ENCODE data around the gene TMEM255B. TPM values are rescaled to one million over a fixed set of nuclear protein-coding genes. Genes with fewer than 3 reads are reported as not detected.
"Not testable (repeated sequence)": the region's sequence is repeated elsewhere in the genome, so short reads cannot be mapped to it uniquely, and the experiment has no call there.

Gene TMEM255B
- total and polyA plus RNA-seq, 5 donors from 2014 or later = 0.02 to 1.3 (median 0.11) TPM; not detected in 1

DNA sequence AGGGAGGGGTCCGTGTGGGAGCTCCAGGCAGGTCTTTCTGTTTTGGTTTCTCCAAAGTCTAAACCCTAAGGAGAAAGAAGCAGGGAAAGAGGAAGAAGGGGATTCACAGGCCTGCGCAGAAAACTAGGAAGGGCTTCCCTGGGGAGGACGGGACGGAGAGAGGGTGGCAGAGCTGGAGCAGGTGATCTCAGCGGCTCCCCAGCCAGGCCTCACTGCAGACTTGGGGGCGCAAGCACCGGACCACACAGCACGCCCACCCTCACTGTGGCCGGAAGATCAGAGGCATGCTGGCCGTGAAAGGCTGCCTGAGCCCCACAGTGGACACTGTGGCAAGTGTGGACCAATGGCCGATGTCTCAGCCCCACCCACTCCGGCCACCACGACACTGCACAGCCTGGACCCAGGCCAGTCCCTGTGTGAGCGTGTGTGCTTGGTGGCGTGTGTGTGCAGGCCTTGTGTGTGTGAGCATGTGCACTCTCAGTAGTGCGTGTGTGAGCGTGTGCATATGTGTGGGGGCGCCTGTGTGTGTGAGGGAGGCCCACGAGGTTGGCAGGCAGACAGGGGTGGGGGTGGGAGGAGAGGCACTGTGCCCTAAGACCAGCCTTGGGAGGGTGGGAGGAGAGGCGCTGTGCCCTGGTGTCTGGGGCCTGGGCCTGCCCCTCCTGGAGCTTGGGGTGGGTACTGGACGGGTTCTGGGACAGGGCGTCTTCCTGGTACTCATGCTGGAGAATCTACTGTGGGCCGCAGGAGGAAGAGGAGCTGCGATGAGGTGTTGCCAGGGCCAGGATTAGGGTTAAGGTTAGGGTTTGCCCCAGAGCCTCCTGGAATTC lies 15.4 kb upstream of the TMEM255B start:
- no peaks in the 10 kb centered on the region for H3K9me3 ChIP-seq (ENCODE audit: control insufficient read depth in 2 of 2, low read length in 2 of 2)
- Mint-ChIP-seq H3K27ac (peak overlapping the region in 1 of 3 donors; percentile 46), H3K27me3 (peaks cover 18% of the 10 kb centered on the region), H3K4me1 (peaks cover 0 to 13% (median 7%) of the 10 kb centered on the region in 4 donors), H3K9me3 (no peaks in the 10 kb centered on the region), H3K36me3 (no peaks in the 10 kb centered on the region), H3K4me3 (no peak overlapping the region)
- no peak overlapping the region for H3K4me3 ChIP-seq (ENCODE audit: low read depth, low read length)
- no peak for ATAC-seq (ENCODE audit: low read depth in 2 of 2)
- H3K27me3 ChIP-seq (ENCODE audit: control insufficient read depth, insufficient read depth, low read length) = peaks cover 2% of the 10 kb centered on the region
- H3K36me3 ChIP-seq (ENCODE audit: control insufficient read depth, insufficient read depth, low read length) = no peaks in the 10 kb centered on the region
- H3K4me1 ChIP-seq (ENCODE audit: control insufficient read depth, insufficient read depth, low read length, poor library complexity, severe bottlenecking) = peaks cover 7% of the 10 kb centered on the region
- H3K27ac ChIP-seq (ENCODE audit: insufficient read depth, low read length, poor library complexity, severe bottlenecking) = no peak overlapping the region
- no peak for DNase-seq

GRCh38 chr13:113744197-113745000 lies 14.6 kb upstream of the TMEM255B start:
- H3K27ac ChIP-seq (ENCODE audit: insufficient read depth, low read length, poor library complexity, severe bottlenecking) = no peak overlapping the region
- ATAC-seq (ENCODE audit: low read depth in 2 of 2) (no peak), DNase-seq (no peak)
- H3K36me3 ChIP-seq (ENCODE audit: control insufficient read depth, insufficient read depth, low read length) = no peaks in the 10 kb centered on the region
- H3K4me1 Mint-ChIP-seq = peaks cover 0 to 13% (median 7%) of the 10 kb centered on the region in 4 donors
- no peaks in the 10 kb centered on the region for H3K9me3 ChIP-seq (ENCODE audit: control insufficient read depth in 2 of 2, low read length in 2 of 2)
- no peak overlapping the region for H3K4me3 Mint-ChIP-seq
- no peak overlapping the region for H3K27ac Mint-ChIP-seq
- H3K27me3 ChIP-seq (ENCODE audit: control insufficient read depth, insufficient read depth, low read length) = peaks cover 2% of the 10 kb centered on the region
- H3K27me3 Mint-ChIP-seq = peaks cover 18% of the 10 kb centered on the region
- H3K9me3 Mint-ChIP-seq = no peaks in the 10 kb centered on the region
- peaks cover 7% of the 10 kb centered on the region for H3K4me1 ChIP-seq (ENCODE audit: control insufficient read depth, insufficient read depth, low read length, poor library complexity, severe bottlenecking)
- H3K36me3 Mint-ChIP-seq = no peaks in the 10 kb centered on the region
- no peak overlapping the region for H3K4me3 ChIP-seq (ENCODE audit: low read depth, low read length)

DNA sequence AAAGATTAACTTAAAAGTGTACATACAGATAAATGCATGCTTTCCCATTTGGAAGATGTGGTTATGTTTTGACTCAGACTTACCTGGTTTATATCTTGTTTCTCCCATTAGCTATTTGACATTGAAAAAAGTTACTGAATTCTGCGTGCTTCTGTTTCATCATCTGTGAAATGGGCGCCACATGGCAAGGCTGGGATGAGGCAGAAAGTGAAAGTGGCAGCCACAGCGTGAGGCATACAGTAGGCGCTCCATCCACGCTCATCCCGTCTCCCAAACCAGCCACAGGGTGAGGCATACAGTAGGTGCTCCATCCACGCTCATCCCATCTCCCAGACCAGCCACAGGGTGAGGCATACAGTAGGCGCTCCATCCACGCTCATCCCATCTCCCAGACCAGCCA lies 14.0 kb upstream of the TMEM255B start:
- H3K27me3 Mint-ChIP-seq = peaks cover 18% of the 10 kb centered on the region
- peaks cover 0 to 13% (median 7%) of the 10 kb centered on the region in 4 donors for H3K4me1 Mint-ChIP-seq
- H3K4me3 Mint-ChIP-seq = no peak overlapping the region
- no peaks in the 10 kb centered on the region for H3K9me3 ChIP-seq (ENCODE audit: control insufficient read depth in 2 of 2, low read length in 2 of 2)
- H3K36me3 Mint-ChIP-seq = no peaks in the 10 kb centered on the region
- no peaks in the 10 kb centered on the region for H3K36me3 ChIP-seq (ENCODE audit: control insufficient read depth, insufficient read depth, low read length)
- H3K4me3 ChIP-seq (ENCODE audit: low read depth, low read length) = no peak overlapping the region
- H3K4me1 ChIP-seq (ENCODE audit: control insufficient read depth, insufficient read depth, low read length, poor library complexity, severe bottlenecking) = peaks cover 7% of the 10 kb centered on the region
- H3K27me3 ChIP-seq (ENCODE audit: control insufficient read depth, insufficient read depth, low read length) = peaks cover 2% of the 10 kb centered on the region
- H3K9me3 Mint-ChIP-seq = no peaks in the 10 kb centered on the region
- DNase-seq (no peak), ATAC-seq (ENCODE audit: low read depth in 2 of 2) (no peak)
- H3K27ac ChIP-seq (ENCODE audit: insufficient read depth, low read length, poor library complexity, severe bottlenecking) = no peak overlapping the region
- H3K27ac Mint-ChIP-seq = no peak overlapping the region

- not testable (repeated sequence) for H3K27ac Mint-ChIP-seq, DNase-seq
Measured at GRCh38 chr13:113745500-113746142, 13.4 kb upstream of the TMEM255B start.

DNA sequence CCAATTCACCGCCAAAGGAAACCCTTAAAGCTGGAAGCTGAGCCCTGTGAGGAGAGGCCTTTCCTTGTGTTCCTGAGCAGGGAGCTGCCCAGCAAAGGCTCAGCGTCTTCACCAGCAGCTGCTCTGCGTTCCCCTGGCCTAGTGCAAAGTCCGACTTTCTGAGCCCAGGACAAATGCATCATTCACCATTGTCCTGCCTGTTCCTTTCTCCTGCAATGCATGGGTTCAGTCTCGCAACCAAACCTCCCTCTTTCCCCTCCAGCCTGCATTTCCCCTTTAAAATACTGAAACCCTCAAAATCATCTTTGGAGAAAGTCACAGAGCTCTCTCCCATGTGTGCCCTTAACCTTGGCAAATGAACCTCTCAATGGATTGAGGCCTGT lies 12.9 kb upstream of the TMEM255B start:
- H3K9me3 Mint-ChIP-seq = peaks cover 0 to 3% (median 0%) of the 10 kb centered on the region in 7 donors
- DNase-seq (no peak), ATAC-seq (ENCODE audit: low read depth in 2 of 2) (no peak)
- no peak overlapping the region for H3K27ac Mint-ChIP-seq
- Histone ChIP-seq H3K27me3 (ENCODE audit: control insufficient read depth, insufficient read depth, low read length) (peaks cover 2% of the 10 kb centered on the region), H3K4me1 (ENCODE audit: control insufficient read depth, insufficient read depth, low read length, poor library complexity, severe bottlenecking) (peaks cover 7% of the 10 kb centered on the region), H3K9me3 (ENCODE audit: control insufficient read depth in 2 of 2, low read length in 2 of 2) (no peaks in the 10 kb centered on the region), H3K4me3 (ENCODE audit: low read depth, low read length) (no peak overlapping the region), H3K27ac (ENCODE audit: insufficient read depth, low read length, poor library complexity, severe bottlenecking) (no peak overlapping the region), H3K36me3 (ENCODE audit: control insufficient read depth, insufficient read depth, low read length) (no peaks in the 10 kb centered on the region)
- no peaks in the 10 kb centered on the region for H3K36me3 Mint-ChIP-seq
- H3K27me3 Mint-ChIP-seq = peaks cover 18% of the 10 kb centered on the region
- peaks cover 0 to 13% (median 8%) of the 10 kb centered on the region in 4 donors for H3K4me1 Mint-ChIP-seq
- no peak overlapping the region for H3K4me3 Mint-ChIP-seq

More at GRCh38 chr13:113745500-113746142, 13.4 kb upstream of the TMEM255B start:
- not testable (repeated sequence) for H3K27ac ChIP-seq (ENCODE audit: insufficient read depth, low read length, poor library complexity, severe bottlenecking); H3K9me3 ChIP-seq (ENCODE audit: control insufficient read depth in 2 of 2, low read length in 2 of 2); H3K9me3 Mint-ChIP-seq; H3K36me3 Mint-ChIP-seq; H3K4me3 ChIP-seq (ENCODE audit: low read depth, low read length); H3K36me3 ChIP-seq (ENCODE audit: control insufficient read depth, insufficient read depth, low read length); ATAC-seq (ENCODE audit: low read depth in 2 of 2); H3K4me1 ChIP-seq (ENCODE audit: control insufficient read depth, insufficient read depth, low read length, poor library complexity, severe bottlenecking); H3K4me3 Mint-ChIP-seq; H3K27me3 ChIP-seq (ENCODE audit: control insufficient read depth, insufficient read depth, low read length)
- Mint-ChIP-seq H3K27me3 (peaks cover 18% of the 10 kb centered on the region), H3K4me1 (peaks cover 0 to 13% (median 7%) of the 10 kb centered on the region in 4 donors)

DNA sequence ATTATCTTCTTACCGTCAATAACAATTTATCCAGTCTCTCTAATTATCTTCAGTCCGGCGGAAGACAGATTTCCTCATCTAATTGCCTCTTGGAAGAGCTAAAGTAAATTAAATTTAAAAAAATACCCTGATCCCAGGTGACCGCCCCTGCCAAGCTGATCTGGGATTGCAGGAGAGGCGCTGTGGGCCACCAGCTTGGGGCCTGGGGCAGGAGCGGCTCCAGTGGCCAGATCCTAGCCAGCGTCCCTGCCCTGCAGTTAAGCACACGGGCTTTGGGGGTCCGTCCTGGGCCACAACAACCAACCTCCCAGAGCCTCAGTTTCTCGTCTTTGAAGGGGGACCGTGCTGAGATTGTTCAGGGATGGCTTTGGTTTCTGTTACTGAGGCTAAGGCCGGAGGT lies 12.4 kb upstream of the TMEM255B start:
- Mint-ChIP-seq H3K27ac (no peak overlapping the region), H3K9me3 (peaks cover 0 to 3% (median 0%) of the 10 kb centered on the region in 7 donors), H3K4me1 (peaks cover 0 to 8% (median 4%) of the 10 kb centered on the region in 4 donors), H3K36me3 (no peaks in the 10 kb centered on the region), H3K27me3 (peaks cover 13% of the 10 kb centered on the region), H3K4me3 (no peak overlapping the region)
- no peaks in the 10 kb centered on the region for H3K9me3 ChIP-seq (ENCODE audit: control insufficient read depth in 2 of 2, low read length in 2 of 2)
- no peak for DNase-seq
- no peak overlapping the region for H3K27ac ChIP-seq (ENCODE audit: insufficient read depth, low read length, poor library complexity, severe bottlenecking)
- H3K4me1 ChIP-seq (ENCODE audit: control insufficient read depth, insufficient read depth, low read length, poor library complexity, severe bottlenecking) = peaks cover 6% of the 10 kb centered on the region
- no peak for ATAC-seq (ENCODE audit: low read depth in 2 of 2)
- H3K27me3 ChIP-seq (ENCODE audit: control insufficient read depth, insufficient read depth, low read length) = no peaks in the 10 kb centered on the region
- H3K36me3 ChIP-seq (ENCODE audit: control insufficient read depth, insufficient read depth, low read length) = no peaks in the 10 kb centered on the region
- no peak overlapping the region for H3K4me3 ChIP-seq (ENCODE audit: low read depth, low read length)

GRCh38 chr13:113747291-113747833 lies 11.7 kb upstream of the TMEM255B start:
- no peaks in the 10 kb centered on the region for H3K9me3 ChIP-seq (ENCODE audit: control insufficient read depth in 2 of 2, low read length in 2 of 2)
- DNase-seq = no peak
- H3K27me3 ChIP-seq (ENCODE audit: control insufficient read depth, insufficient read depth, low read length) = no peaks in the 10 kb centered on the region
- H3K27ac ChIP-seq (ENCODE audit: insufficient read depth, low read length, poor library complexity, severe bottlenecking) = no peak overlapping the region
- no peak overlapping the region for H3K4me3 Mint-ChIP-seq
- H3K36me3 ChIP-seq (ENCODE audit: control insufficient read depth, insufficient read depth, low read length) = no peaks in the 10 kb centered on the region
- ATAC-seq (ENCODE audit: low read depth in 2 of 2) = no peak
- peaks cover 0 to 6% (median under 1%) of the 10 kb centered on the region in 4 donors for H3K4me1 Mint-ChIP-seq
- no peak overlapping the region for H3K27ac Mint-ChIP-seq
- H3K27me3 Mint-ChIP-seq = peaks cover 7% of the 10 kb centered on the region
- H3K9me3 Mint-ChIP-seq = peaks cover 0 to 3% (median 0%) of the 10 kb centered on the region in 7 donors
- H3K4me3 ChIP-seq (ENCODE audit: low read depth, low read length) = no peak overlapping the region
- no peaks in the 10 kb centered on the region for H3K4me1 ChIP-seq (ENCODE audit: control insufficient read depth, insufficient read depth, low read length, poor library complexity, severe bottlenecking)
- no peaks in the 10 kb centered on the region for H3K36me3 Mint-ChIP-seq
